ENCODE measurements around the gene BIRC7.

DNA sequence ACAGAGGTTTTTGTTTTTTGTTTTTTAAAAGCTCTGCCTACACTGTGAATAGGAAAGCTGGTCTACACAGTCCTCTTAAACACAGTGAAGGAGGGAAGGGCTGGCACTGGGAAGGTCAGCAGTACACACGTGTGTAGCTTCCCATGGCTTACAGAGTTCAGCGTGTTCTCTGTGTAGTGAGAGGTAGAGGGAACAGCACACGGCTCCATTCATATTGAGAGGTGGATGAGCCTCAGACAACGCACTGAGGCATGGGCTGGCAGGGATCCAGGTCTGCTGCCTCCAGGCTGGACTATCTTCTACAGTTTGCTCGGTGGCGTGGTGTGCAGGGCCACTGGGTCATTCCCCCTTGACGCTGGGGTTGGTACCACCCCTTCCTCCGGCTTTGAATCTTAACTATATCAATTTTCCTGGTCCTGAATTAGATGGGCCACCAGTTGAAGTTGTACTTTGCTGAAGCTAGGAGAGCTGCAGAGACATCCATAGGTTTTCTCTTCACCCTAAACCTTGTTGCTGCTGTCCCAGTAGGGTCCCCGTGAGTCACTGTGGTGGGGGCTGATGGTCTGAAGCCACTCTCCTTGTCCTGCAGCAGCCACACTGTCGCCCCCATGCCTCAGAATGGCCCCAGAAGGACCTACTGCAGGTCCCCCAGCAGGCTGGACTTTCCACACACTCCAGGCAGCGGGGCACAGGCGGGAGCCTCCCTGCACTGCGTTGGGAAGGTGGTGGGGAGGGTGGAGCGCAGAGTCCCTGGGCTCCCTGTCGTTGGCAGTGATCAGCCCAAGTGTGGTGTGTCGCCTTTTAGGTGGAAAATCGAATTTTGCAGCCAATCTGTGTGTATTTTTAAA lies 38.9 kb downstream of the BIRC7 start:
- TF ChIP-seq, protein P1, sequence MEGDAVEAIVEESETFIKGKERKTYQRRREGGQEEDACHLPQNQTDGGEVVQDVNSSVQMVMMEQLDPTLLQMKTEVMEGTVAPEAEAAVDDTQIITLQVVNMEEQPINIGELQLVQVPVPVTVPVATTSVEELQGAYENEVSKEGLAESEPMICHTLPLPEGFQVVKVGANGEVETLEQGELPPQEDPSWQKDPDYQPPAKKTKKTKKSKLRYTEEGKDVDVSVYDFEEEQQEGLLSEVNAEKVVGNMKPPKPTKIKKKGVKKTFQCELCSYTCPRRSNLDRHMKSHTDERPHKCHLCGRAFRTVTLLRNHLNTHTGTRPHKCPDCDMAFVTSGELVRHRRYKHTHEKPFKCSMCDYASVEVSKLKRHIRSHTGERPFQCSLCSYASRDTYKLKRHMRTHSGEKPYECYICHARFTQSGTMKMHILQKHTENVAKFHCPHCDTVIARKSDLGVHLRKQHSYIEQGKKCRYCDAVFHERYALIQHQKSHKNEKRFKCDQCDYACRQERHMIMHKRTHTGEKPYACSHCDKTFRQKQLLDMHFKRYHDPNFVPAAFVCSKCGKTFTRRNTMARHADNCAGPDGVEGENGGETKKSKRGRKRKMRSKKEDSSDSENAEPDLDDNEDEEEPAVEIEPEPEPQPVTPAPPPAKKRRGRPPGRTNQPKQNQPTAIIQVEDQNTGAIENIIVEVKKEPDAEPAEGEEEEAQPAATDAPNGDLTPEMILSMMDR (optimal IDR thresholded peaks at IDR 0.05 in 1 of 3, IDR thresholded peaks at IDR 0.05 in 1 of 3, conservative IDR thresholded peaks at IDR 0.05 in 1 of 3; ENCODE audit: extremely low read depth in 1 of 3, insufficient read depth in 2 of 3, low read length in 3 of 3), result no peak
- no peak for TF ChIP-seq EZH2 (IDR thresholded peaks at IDR 0.05; ENCODE audit: low read length)
